HEK293T (cell line): ENCODE data around the gene AMDHD1.

ENCODE experiments used
- ARNT ChIP-seq: fragments of 450-650 bp; IDR thresholded peaks from 2 replicates; pipeline ENCODE4 v1.6.1; 2017; ENCODE audit warnings: mild to moderate bottlenecking
- BHLHE40 ChIP-seq: fragments of 450-650 bp; IDR thresholded peaks from 2 replicates; pipeline ENCODE4 v1.6.1; 2016; ENCODE audit warnings: mild to moderate bottlenecking, moderate library complexity, borderline replicate concordance
- ELF4 ChIP-seq: fragments of 450-650 bp; IDR thresholded peaks from 2 replicates; pipeline ENCODE4 v1.6.1; 2017; ENCODE audit warnings: antibody characterized with exemption
- FOXA1 ChIP-seq: fragments of 450-650 bp; IDR thresholded peaks from 2 replicates; pipeline ENCODE4 v1.6.1; 2016; ENCODE audit warnings: mild to moderate bottlenecking
- FOXK2 ChIP-seq: fragments of 450-650 bp; IDR thresholded peaks from 2 replicates; pipeline ENCODE4 v1.6.1; 2016; ENCODE audit warnings: mild to moderate bottlenecking
- FOXM1 ChIP-seq: fragments of 450-650 bp; IDR thresholded peaks from 2 replicates; pipeline ENCODE4 v1.6.1; 2017; ENCODE audit warnings: mild to moderate bottlenecking, borderline replicate concordance
- HDGF ChIP-seq: fragments of 450-650 bp; IDR thresholded peaks from 2 replicates; pipeline ENCODE4 v1.6.1; 2017; ENCODE audit warnings: antibody characterized with exemption, borderline replicate concordance
- L3MBTL2 ChIP-seq: fragments of 450-650 bp; conservative IDR thresholded peaks from 2 replicates; pipeline ENCODE4 v1.6.1; 2016; ENCODE audit warnings: mild to moderate bottlenecking
- LEF1 ChIP-seq: fragments of 450-650 bp; IDR thresholded peaks from 2 replicates; pipeline ENCODE4 v1.6.1; 2017; ENCODE audit warnings: mild to moderate bottlenecking, borderline replicate concordance
- NFRKB ChIP-seq: fragments of 450-650 bp; IDR thresholded peaks from 2 replicates; pipeline ENCODE4 v1.6.1; 2016; ENCODE audit warnings: mild to moderate bottlenecking, moderate library complexity
- SP1 ChIP-seq: fragments of 450-650 bp; IDR thresholded peaks from 2 replicates; pipeline ENCODE4 v1.6.1; 2017
- SUZ12 ChIP-seq: fragments of 450-650 bp; IDR thresholded peaks from 2 replicates; pipeline ENCODE4 v1.6.1; 2016; ENCODE audit warnings: mild to moderate bottlenecking
- TARDBP ChIP-seq: fragments of 450-650 bp; IDR thresholded peaks from 2 replicates; pipeline ENCODE4 v1.6.1; 2016
- TF ChIP-seq, protein P1 (sequence below): fragments of 450-650 bp; IDR thresholded peaks from 2 replicates; pipeline ENCODE4 v1.6.1; 2016

DNA sequence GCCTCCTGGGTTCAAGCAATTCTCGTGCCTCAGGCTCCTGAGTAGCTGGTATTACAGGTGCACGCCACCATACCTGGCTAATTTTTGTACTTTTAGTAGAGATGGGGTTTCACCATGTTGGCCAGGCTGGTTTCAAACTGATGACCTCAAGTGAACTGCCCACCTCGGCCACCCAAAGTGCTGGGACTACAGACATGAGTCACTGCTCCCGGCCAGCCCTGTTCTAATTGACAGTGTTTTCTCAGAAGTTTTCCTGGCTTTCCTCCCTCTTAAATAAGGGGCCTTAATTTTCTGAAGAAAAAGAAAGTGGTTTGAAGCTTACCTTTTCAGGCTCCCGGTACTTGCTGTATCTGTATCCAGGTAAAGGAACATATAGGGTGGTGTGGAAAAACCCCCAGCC lies 51.3 kb downstream of the AMDHD1 start:
- no peak for TF ChIP-seq FOXM1
- no peak for TF ChIP-seq HDGF
- TF ChIP-seq TARDBP: no peak
- TF ChIP-seq NFRKB: no peak
- TF ChIP-seq, protein P1, sequence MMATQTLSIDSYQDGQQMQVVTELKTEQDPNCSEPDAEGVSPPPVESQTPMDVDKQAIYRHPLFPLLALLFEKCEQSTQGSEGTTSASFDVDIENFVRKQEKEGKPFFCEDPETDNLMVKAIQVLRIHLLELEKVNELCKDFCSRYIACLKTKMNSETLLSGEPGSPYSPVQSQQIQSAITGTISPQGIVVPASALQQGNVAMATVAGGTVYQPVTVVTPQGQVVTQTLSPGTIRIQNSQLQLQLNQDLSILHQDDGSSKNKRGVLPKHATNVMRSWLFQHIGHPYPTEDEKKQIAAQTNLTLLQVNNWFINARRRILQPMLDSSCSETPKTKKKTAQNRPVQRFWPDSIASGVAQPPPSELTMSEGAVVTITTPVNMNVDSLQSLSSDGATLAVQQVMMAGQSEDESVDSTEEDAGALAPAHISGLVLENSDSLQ: no peak
- TF ChIP-seq SUZ12: no peak
- no peak for TF ChIP-seq SP1
- TF ChIP-seq LEF1: no peak
- no peak for TF ChIP-seq L3MBTL2
- TF ChIP-seq FOXA1: no peak
- no peak for TF ChIP-seq ELF4
- no peak for TF ChIP-seq BHLHE40
- TF ChIP-seq FOXK2: no peak
- TF ChIP-seq ARNT: no peak
